Tibial artery (tissue), 4 donors: ENCODE data around the gene NISCH.

Experiments used
- DNase-seq, 2 donors: peaks; one replicate each; pipeline ENCODE4 v3.0.0-alpha.2; 2019
- H3K27ac ChIP-seq, 2 donors: fragments of 200-600 bp; sonication (generic) in 1 of 2; 1 replicate in 1 of 2; 2 replicates in 1 of 2; pipeline ENCODE4 v1.5.1; 2018 to 2019; ENCODE audit warnings: mild to moderate bottlenecking in 1 of 2
- H3K27me3 ChIP-seq, 2 donors: fragments of 200-600 bp; sonication (generic) in 1 of 2; one replicate each; pipeline versions ENCODE4 v1.5.1 to v1.6.0; 2016 to 2019
- H3K36me3 ChIP-seq, 3 donors: fragments of 200-600 bp; sonication (generic) in 2 of 3; one replicate each; pipeline ENCODE4 v1.5.1; 2016 to 2019; ENCODE audit warnings: mild to moderate bottlenecking in 2 of 3
- H3K4me1 ChIP-seq, 4 donors: fragments of 200-600 bp; sonication (generic) in 2 of 4; 1 replicate in 3 of 4; 2 replicates in 1 of 4; pipeline ENCODE4 v1.5.1; 2016 to 2019
- H3K4me3 ChIP-seq, 2 donors: fragments of 200-600 bp; sonication (generic) in 1 of 2; 1 replicate in 1 of 2; 2 replicates in 1 of 2; pipeline ENCODE4 v1.5.1; 2018 to 2019; ENCODE audit warnings: mild to moderate bottlenecking in 2 of 2
- H3K9me3 ChIP-seq, 3 donors: fragments of 200-600 bp; sonication (generic) in 1 of 3; one replicate each; pipeline ENCODE4 v1.5.1; 2016 to 2019
- CTCF ChIP-seq, 2 experiments: fragments of 200-600 bp in 1 of 2; fragments of 450-650 bp in 1 of 2; IDR thresholded peaks; one replicate each; pipeline ENCODE4 v1.5.1; 2017 to 2019; ENCODE audit warnings: antibody characterized with exemption in 2 of 2, mild to moderate bottlenecking in 1 of 2, moderate library complexity in 1 of 2
- intact Hi-C: fragments of 100-400 bp; cut with DNase I; formaldehyde crosslinking; loops from one replicate; pipeline ENCODE4 v1.15.0; 2023; ENCODE audit warnings: low total_unique reads

Gene NISCH

GRCh38 chr3:52436500-52437149 is 18.8 kb upstream of the NISCH start:
- no peak overlapping the region for H3K27ac ChIP-seq
- no peaks in the 10 kb centered on the region for H3K27me3 ChIP-seq
- H3K9me3 ChIP-seq, result no peaks in the 10 kb centered on the region
- DNase-seq, result peak in 1 of 2 donors; percentile 51
- intact Hi-C loops, result no loop called here
- no peak overlapping the region for H3K4me3 ChIP-seq
- no peaks in the 10 kb centered on the region for H3K36me3 ChIP-seq
- H3K4me1 ChIP-seq, result peaks cover 0 to 24% (median 0%) of the 10 kb centered on the region in 4 donors
- TF ChIP-seq CTCF (IDR thresholded peaks at IDR 0.05), result no peak

GRCh38 chr3:52437326-52438103 is 17.9 kb upstream of the NISCH start:
- H3K36me3 ChIP-seq, result no peaks in the 10 kb centered on the region
- no peak overlapping the region for H3K4me3 ChIP-seq
- intact Hi-C loops, result no loop called here
- no peaks in the 10 kb centered on the region for H3K9me3 ChIP-seq
- peak in 1 of 2 donors; percentile 63 for DNase-seq
- no peaks in the 10 kb centered on the region for H3K27me3 ChIP-seq
- H3K27ac ChIP-seq, result no peak overlapping the region
- TF ChIP-seq CTCF (IDR thresholded peaks at IDR 0.05), result no peak
- H3K4me1 ChIP-seq, result peaks cover 0 to 18% (median 0%) of the 10 kb centered on the region in 4 donors

GRCh38 chr3:52438104-52438376 is 17.4 kb upstream of the NISCH start:
- Histone ChIP-seq H3K27me3 (no peaks in the 10 kb centered on the region), H3K27ac (no peak overlapping the region), H3K4me1 (peaks cover 0 to 16% (median 0%) of the 10 kb centered on the region in 4 donors), H3K9me3 (no peaks in the 10 kb centered on the region), H3K36me3 (no peaks in the 10 kb centered on the region), H3K4me3 (no peak overlapping the region)
- no peak for TF ChIP-seq CTCF (IDR thresholded peaks at IDR 0.05)
- DNase-seq, result no peak
- intact Hi-C loops, result no loop called here

- DNase-seq, result peak in 1 of 2 donors; percentile 55
- no peak overlapping the region for H3K4me3 ChIP-seq
- no peaks in the 10 kb centered on the region for H3K36me3 ChIP-seq
- no peaks in the 10 kb centered on the region for H3K9me3 ChIP-seq
- TF ChIP-seq CTCF (IDR thresholded peaks at IDR 0.05), result no peak
- H3K27ac ChIP-seq, result no peak overlapping the region
- no peaks in the 10 kb centered on the region for H3K27me3 ChIP-seq
- intact Hi-C loops, result no loop called here
- peaks cover 0 to 11% (median 0%) of the 10 kb centered on the region in 4 donors for H3K4me1 ChIP-seq
Observed at GRCh38 chr3:52438579-52439425, 16.6 kb upstream of the NISCH start.

- no peak overlapping the region for H3K27ac ChIP-seq
- DNase-seq, result peak in 1 of 2 donors; percentile 54
- H3K36me3 ChIP-seq, result no peaks in the 10 kb centered on the region
- intact Hi-C loops, result no loop called here
- peaks cover 0 to 11% (median under 1%) of the 10 kb centered on the region in 4 donors for H3K4me1 ChIP-seq
- no peaks in the 10 kb centered on the region for H3K9me3 ChIP-seq
- no peaks in the 10 kb centered on the region for H3K27me3 ChIP-seq
- H3K4me3 ChIP-seq, result no peak overlapping the region
- no peak for TF ChIP-seq CTCF (IDR thresholded peaks at IDR 0.05)
Observed at GRCh38 chr3:52439426-52440248, 15.8 kb upstream of the NISCH start.
